GM21717 (cell line): Measurements from ENCODE around the gene IFT52.
"Not testable (repeated sequence)": the region's sequence is repeated elsewhere in the genome, so short reads cannot be mapped to it uniquely, and the experiment has no call there.

Experiments used
- ATAC-seq: cut with Tn5 transposase; IDR thresholded peaks from one replicate; pipeline ENCODE4 v1.9.1; 2021; ENCODE audit warnings: mild to moderate bottlenecking, moderate library complexity; ENCODE audit not compliant: unreplicated experiment

Gene IFT52

DNA sequence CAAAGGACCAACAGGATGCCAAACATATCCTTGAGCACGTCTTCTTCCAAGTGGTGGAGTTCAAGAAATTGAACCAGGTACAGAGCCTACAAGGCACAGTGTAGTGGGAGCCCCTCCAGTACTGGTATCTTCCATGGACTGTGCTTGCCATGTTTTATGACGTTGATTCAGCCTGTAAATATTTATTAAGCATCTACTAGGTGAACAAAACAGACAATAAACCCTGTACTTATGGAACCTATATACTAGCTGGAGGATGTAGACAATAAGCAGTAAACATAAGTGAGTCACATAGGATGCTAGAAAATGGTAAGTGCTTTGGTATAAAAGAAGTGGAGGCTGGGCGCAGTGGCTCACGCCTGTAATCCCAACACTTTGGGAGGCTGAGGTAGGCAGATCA lies 51.8 kb downstream of the IFT52 start:
- ATAC-seq: no peak

DNA sequence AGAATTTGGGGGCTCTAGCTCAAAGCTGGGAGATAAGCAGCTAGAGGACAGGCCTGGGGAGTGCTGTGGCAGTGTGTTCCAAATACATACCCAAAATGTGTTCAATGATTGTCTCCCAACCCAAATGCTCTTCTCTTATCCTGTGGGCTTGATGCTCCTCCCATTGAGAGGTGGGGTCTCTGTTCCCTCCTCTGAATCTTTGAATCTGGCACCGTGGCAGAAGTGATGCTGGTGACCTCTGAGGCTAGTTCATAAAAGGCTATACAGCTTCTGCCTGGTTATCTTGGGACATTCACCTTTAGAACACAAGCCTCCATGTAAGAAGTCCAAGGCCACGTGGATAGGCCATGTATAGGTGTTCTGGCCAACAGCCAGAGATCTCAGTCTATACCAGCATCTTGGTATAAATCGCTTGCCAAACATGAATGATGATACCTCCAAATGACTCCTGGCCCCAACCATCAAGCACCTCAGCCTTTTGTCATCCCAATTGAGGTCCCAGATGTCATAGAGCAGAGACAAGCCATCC lies 60.3 kb downstream of the IFT52 start:
- ATAC-seq: no peak

DNA sequence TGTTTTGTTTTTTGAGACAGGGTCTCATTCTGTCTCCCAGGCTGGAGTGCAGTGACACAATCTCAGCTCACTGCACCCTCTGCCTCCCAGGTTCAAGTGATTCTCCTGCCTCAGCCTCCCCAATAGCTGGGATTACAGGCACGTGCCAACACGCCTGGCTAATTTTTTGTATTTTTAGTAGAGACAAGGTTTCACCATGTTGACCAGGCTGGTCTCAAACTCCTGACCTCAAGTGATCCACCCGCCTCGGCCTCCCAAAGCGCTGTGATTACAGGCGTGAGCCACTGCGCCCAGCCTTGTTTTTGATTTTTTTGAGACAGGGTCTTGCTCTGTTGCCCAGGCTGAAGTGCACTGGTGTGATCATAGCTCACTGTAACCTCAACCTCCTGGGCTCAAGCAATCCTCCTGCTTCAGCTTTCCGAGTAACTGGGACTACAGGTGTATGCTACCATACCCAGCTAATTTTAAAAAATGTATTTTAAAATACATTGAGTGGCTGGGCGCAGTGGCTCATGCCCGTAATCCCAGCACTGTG lies 61.0 kb downstream of the IFT52 start:
- not testable (repeated sequence) for ATAC-seq

- no peak for ATAC-seq
Measured at GRCh38 chr20:43653966-43654365, 63.2 kb downstream of the IFT52 start.

GRCh38 chr20:43655176-43655575 lies 64.4 kb downstream of the IFT52 start:
- not testable (repeated sequence) for ATAC-seq

DNA sequence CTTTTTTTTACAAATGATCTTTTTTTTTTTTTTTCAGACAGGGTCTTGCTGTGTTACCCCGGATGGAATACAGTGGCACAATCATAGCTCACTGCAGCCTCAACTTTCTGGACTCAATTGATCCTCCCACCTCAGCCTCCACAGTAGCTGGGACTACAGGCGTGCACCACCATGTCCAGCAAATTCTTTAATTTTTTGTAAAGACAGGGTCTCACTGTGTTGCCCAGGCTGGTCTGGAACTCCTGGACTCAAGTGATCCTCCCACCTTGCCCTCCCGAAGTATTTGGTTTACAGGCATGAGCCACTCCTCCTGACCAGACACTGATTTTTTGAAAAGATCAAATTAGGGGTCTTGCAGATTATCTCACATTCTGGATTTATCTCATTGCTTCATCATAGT lies 65.2 kb downstream of the IFT52 start:
- ATAC-seq: no peak

- ATAC-seq: peak; percentile 23
Measured at GRCh38 chr20:43658069-43658722, 67.5 kb downstream of the IFT52 start.

DNA sequence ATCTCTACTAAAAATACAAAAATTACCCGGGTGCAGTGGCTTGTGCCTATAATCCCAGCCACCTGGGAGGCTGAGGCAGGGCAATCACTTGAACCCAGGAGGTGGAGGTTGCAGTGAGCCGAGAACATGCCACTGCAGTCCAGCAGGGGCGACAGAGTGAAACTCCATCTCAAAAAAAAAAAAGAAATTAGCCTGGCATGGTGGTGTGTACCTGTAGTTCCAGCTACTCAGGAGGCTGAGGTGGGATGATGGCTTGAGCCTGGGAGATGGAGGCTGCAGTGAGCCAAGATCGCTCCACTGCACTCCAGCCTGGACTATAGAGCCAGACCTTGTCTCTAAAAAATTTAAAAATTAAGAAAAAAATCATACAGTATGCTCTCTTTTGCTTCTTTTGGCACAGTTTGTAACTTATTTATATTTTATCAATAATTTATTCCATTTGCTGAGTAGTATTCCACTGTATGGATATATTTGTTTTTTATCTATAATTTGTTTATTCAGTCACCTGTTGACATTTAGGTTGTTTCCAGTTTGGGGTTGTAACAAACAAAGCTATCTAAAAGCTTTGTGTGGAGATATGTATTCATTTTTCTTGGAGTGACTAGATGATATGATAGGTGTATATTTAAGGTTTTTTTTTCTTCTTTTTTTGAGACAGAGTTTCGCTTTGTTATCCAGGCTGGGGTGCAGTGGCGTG lies 68.1 kb downstream of the IFT52 start:
- no peak for ATAC-seq

DNA sequence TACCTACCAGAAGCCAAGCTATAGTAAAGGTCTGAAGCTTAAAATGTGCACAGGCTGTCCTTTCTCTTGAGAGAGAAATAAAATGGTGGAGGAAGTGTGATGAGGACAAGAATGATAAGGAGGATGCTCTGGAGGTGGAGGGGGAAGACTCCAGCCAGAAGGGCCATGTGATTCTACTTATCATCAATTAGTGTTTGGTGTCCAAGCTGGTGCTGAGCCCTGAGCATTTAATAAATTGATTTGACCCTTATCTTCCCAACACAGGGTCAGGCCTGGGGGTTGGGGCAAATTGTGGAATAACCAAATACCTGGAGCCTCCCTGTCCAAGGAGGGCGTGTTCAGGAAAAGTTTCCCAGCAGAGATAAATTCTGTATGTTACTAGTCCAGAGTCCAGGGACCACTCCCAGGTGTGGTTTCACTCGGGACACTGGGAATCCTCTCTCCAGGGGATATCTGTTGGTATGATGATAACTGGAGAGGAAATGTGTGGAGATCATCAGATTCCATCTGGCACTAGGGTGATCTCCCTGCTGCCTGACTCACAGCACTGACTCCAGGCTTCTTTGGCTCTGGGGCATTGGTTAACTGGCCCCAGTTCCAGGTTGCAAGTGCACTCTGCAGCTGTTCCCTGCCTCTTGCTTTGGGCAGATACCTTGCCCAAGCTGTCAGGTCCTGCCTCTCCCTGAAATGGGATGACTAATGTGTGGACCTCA lies 72.4 kb downstream of the IFT52 start:
- ATAC-seq: no peak

DNA sequence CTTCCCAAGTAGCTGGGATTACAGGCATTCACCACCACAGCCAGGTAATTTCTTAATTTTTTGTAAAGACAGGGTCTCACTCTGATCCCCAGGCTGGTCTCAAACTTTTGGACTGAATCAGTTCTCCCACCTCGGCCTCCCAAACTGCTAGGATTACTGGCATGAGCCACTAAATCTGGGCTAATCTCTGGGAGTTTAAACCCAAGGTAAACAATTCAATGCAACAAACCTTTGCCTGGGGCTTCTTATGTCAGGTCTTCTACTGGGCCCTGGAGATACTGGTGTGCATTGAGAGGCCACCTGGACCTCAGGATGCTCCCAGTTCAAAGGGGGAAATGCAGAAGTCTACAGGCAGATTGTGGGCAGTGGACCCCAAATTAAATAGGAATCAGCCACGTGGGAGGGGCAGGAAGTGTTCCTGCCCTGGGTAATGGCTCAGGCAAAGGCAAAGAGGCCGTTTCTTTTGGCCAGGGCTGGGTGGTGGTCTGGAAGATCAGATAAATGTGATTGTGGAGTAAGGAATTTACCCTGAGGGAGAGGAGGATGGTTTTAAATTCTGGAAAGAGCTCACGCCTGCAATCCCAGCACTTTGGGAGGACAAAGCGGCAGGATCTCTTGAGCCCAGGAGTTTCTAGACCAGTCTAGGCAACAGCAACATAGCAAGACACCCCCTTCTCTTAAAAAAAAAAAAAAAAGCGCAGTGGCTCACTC lies 74.9 kb downstream of the IFT52 start:
- no peak for ATAC-seq

DNA sequence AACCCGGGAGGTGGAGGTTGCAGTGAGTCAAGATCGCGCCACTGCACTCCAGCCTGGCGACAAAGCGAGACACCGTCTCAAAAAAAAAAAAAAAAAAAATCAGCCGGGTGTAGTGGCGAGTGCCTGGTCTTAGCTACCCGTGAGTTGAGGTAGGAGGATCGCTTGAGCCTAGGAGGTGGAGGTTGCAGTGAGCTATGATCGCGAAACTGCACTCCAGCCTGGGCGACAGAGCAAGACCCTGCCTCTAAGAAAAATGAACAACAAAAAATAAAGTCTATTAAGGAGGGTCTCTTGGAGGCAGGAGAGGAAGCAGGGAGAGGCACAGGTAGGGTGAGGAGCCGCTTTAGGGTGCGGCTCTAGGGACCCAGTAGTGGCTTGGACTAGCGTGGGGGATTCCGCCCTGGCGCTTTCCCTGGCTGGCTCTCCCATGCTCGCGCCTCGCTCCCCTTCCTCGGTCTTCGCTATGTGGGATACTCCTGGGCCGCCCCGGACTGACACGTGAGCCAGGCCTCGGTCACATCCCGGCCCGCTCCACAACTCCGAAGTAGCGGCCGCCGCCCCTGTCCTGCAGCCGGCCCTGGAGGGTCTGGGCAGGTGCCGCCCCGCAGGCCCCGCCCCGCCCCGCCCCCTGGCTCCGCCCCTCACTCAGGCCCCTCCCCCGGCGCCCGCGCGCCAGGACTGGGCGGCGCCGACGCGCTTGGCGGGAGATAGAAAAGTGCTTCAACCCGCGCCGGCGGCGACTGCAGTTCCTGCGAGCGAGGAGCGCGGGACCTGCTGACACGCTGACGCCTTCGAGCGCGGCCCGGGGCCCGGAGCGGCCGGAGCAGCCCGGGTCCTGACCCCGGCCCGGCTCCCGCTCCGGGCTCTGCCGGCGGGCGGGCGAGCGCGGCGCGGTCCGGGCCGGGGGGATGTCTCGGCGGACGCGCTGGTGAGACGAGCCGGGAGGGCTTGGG lies 75.9 kb downstream of the IFT52 start, which contains the start of gene MYBL2:
Gene MYBL2, plus strand, starts transcription at position 739 of the 953 bp plus-strand sequence. Its CDS starts 170 bp downstream, at position 909.
- peak; percentile 65 for ATAC-seq

DNA sequence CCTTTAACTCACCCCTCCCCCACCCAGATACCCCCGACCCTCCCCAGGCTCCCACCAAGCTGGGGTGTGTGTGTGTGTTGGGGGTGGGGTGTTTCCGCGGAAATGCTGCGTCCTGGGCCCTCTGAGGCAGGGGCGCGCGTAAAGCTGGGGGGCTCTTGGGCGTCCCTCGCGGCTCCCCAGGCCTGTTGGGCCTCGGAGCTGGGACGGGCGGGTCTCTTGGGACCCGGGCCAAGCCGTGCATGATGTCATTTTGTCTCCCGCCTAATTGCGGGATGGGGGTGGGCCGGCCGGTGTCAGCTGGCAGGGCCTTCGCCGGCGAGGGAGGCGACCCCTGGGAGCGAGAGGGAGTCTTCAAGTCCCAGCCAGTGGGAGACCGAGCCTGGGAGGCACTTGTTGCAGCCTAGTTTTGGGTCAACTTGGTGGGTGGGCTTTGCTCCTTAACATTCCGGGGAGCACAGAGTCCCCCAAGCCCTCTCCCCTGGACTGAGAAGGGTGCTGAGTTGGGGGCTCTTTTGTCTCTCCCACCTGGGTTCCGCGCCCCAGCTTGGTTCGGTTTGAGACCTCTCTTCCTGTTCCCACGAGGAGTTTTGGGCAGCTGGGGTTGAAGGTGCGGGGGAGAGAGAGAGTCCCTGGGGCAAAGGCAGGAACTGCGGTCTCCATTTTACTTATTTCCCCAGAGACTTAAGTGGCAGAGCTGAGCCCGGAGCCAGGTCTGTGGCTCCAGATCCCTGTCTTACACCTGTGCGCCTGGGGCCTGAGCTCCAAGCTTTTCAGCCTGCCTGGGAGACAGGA lies 76.8 kb downstream of the IFT52 start:
- ATAC-seq: peak; percentile 31

GRCh38 chr20:43669332-43669731 lies 78.6 kb downstream of the IFT52 start:
- ATAC-seq: no peak

DNA sequence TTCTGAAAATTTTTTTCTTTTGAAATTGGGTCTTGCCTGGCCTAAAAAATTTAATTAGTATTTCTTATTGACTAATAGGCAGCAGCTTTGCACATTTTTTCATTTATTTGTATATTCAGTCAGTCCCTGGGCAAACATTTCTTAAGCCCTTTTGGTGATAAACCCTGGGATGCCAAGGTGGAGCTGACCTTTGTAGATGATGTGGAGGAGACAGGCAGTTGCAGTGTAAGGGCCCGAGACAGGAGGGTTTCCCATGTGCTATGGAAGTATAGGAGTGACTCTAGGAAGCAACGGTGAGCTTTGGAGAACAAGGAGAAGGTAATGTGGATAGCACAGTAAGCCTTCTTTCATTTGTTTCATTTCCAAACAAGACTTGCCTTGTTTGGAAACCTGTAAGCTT lies 79.7 kb downstream of the IFT52 start:
- no peak for ATAC-seq

DNA sequence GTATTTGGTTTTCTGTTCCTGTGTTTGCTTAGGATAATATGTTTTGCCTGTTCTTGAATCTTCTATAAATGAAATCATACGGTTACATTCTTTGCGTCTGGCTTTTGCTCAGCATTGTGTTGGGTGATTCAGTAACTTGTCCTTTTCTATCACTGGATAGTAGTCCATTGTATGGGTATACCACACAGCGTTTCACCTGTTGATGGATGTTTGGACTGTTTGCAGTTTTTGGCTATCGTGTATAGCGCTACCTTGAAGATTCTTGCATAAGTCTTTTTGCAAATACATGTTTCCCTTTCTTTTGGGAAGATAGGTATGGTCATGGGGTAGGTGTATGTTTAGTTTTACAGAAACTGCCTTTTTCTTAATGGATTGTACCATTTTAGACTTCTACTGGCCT lies 85.6 kb downstream of the IFT52 start:
- no peak for ATAC-seq

GRCh38 chr20:43680981-43681380 lies 90.2 kb downstream of the IFT52 start:
- ATAC-seq: no peak

- peak; percentile 14 for ATAC-seq
Measured at GRCh38 chr20:43681468-43681942, 90.8 kb downstream of the IFT52 start.

GRCh38 chr20:43681991-43682410 lies 91.3 kb downstream of the IFT52 start:
- peak; percentile 90 for ATAC-seq

GRCh38 chr20:43682446-43682845 lies 91.7 kb downstream of the IFT52 start:
- peak; percentile 41 for ATAC-seq
